MM.1S (cell line): ENCODE measurements around the gene GFM2.

Experiments
- DNase-seq: peaks from one replicate; pipeline ENCODE4 v3.0.0-alpha.2; 2015
- H2AFZ ChIP-seq: fragments of 300-600 bp; sonication (generic); 2 replicates; pipeline ENCODE4 v1.6.0; 2016; ENCODE audit warnings: antibody characterized with exemption, low read length
- H3F3A ChIP-seq: fragments of 300-600 bp; sonication (generic); 2 replicates; pipeline ENCODE4 v1.6.1; 2016; ENCODE audit warnings: mild to moderate bottlenecking, antibody characterized with exemption, low read length, moderate library complexity, mixed read lengths; ENCODE audit not compliant: insufficient read depth
- H3K27ac ChIP-seq: fragments of 300-600 bp; sonication (generic); 2 replicates; pipeline ENCODE4 v1.5.1; 2016; ENCODE audit warnings: mild to moderate bottlenecking, low read length
- H3K27me3 ChIP-seq: fragments of 300-600 bp; sonication (generic); replicated peaks from 2 replicates; pipeline ENCODE4 v1.6.0; 2016; ENCODE audit warnings: low read length; ENCODE audit not compliant: insufficient read depth
- H3K36me3 ChIP-seq: fragments of 300-600 bp; sonication (generic); replicated peaks from 2 replicates; pipeline ENCODE4 v1.6.1; 2016; ENCODE audit warnings: mild to moderate bottlenecking, low read length, mixed read lengths; ENCODE audit not compliant: insufficient read depth
- H3K4me1 ChIP-seq: fragments of 300-600 bp; sonication (generic); 2 replicates; pipeline ENCODE4 v1.6.1; 2016; ENCODE audit warnings: low read length, mixed read lengths
- H3K4me2 ChIP-seq: fragments of 300-600 bp; sonication (generic); 2 replicates; pipeline ENCODE4 v1.6.0; 2016; ENCODE audit warnings: low read depth, low read length
- H3K4me3 ChIP-seq: fragments of 300-600 bp; sonication (generic); 2 replicates; pipeline ENCODE4 v1.5.1; 2016; ENCODE audit warnings: low read length, mixed read lengths
- H3K79me2 ChIP-seq: fragments of 300-600 bp; sonication (generic); 2 replicates; pipeline ENCODE4 v1.6.1; 2016; ENCODE audit warnings: mixed run types, low read length, mixed read lengths
- H3K9ac ChIP-seq: fragments of 300-600 bp; sonication (generic); 2 replicates; pipeline ENCODE4 v1.6.1; 2016; ENCODE audit warnings: low read length, mixed read lengths
- H3K9me2 ChIP-seq: fragments of 300-600 bp; sonication (generic); replicated peaks from 2 replicates; pipeline ENCODE4 v1.6.1; 2016; ENCODE audit warnings: mild to moderate bottlenecking, low read length, mixed read lengths; ENCODE audit not compliant: insufficient read depth
- H3K9me3 ChIP-seq: fragments of 300-600 bp; sonication (generic); replicated peaks from 2 replicates; pipeline ENCODE4 v1.6.1; 2016; ENCODE audit warnings: mild to moderate bottlenecking, low read length, mixed read lengths; ENCODE audit not compliant: insufficient read depth
- H4K20me1 ChIP-seq: fragments of 300-600 bp; sonication (generic); 2 replicates; pipeline ENCODE4 v1.6.1; 2016; ENCODE audit warnings: mild to moderate bottlenecking, low read length, moderate library complexity, mixed read lengths; ENCODE audit not compliant: insufficient read depth
- EZH2 ChIP-seq: fragments of 300-600 bp; sonication (generic); optimal IDR thresholded peaks from 2 replicates; pipeline ENCODE3; 2017; ENCODE audit warnings: low read depth, mild to moderate bottlenecking, antibody characterized with exemption, low read length, mixed read lengths
- EZH2phosphoT487 ChIP-seq: fragments of 300-600 bp; sonication (generic); IDR thresholded peaks from 2 replicates; pipeline ENCODE4 v1.6.1; 2018; ENCODE audit warnings: antibody characterized with exemption, low read length
- TF ChIP-seq, protein P1 (sequence below): fragments of 300-600 bp; sonication (generic); IDR thresholded peaks from 2 replicates; pipeline ENCODE4 v1.5.1; 2016; ENCODE audit warnings: antibody characterized with exemption, low read length, mixed read lengths

Gene GFM2

DNA sequence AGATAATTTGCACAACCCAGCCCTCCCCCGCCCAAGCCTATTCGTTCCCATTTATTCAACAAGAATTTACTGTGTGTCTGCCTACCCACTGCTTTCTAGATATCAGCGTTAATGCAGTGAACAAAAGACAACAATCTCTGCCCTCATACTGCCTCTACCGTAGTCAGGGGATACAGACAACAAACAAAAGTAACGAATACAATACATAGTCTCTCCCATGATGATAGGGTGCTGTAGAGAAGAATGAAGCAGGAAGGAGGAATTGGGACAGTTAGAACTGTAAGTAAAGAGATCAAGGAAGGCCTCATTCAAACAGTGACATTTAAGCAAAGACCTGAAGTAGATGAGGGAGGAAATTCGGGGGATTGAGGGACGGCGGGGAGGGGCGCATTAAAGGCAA lies 1.7 kb downstream of the GFM2 start:
- DNase-seq: no peak
- H3K36me3 ChIP-seq: no peaks in the 10 kb centered on the region; the same call in 1 of the 2 replicates

DNA sequence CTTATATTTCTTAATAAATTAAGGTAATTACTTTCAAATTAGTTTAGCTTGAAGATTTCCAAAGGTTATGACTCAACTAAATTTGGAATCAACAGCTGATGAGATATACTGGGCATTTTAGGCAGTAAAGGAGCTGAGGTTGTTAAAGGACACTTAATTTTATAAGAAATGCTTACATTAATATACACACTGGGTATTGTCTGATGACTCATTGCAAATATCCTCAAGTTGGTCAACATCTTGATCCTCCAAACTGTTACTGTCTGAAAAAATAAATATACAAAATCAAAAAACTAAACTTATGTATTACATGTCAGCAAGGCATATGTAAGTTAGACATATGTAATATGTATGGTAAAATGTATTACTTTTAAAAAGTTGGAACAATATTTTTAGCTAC lies 3.4 kb downstream of the GFM2 start:
- Histone ChIP-seq H2AFZ (no peak overlapping the region), H3F3A (peaks cover 14% of the 10 kb centered on the region; the same call in 1 of the 2 replicates), H3K4me2 (no peak overlapping the region), H3K9me3 (no peaks in the 10 kb centered on the region), H3K79me2 (peaks cover 63% of the 10 kb centered on the region), H3K36me3 (peaks cover 5% of the 10 kb centered on the region; the same call in 1 of the 2 replicates), H4K20me1 (no peaks in the 10 kb centered on the region), H3K27ac (no peak overlapping the region), H3K9ac (no peak overlapping the region), H3K4me3 (no peak overlapping the region), H3K9me2 (no peaks in the 10 kb centered on the region), H3K4me1 (peaks cover 28% of the 10 kb centered on the region), H3K27me3 (no peaks in the 10 kb centered on the region)
- TF ChIP-seq EZH2: no peak
- TF ChIP-seq, protein P1, sequence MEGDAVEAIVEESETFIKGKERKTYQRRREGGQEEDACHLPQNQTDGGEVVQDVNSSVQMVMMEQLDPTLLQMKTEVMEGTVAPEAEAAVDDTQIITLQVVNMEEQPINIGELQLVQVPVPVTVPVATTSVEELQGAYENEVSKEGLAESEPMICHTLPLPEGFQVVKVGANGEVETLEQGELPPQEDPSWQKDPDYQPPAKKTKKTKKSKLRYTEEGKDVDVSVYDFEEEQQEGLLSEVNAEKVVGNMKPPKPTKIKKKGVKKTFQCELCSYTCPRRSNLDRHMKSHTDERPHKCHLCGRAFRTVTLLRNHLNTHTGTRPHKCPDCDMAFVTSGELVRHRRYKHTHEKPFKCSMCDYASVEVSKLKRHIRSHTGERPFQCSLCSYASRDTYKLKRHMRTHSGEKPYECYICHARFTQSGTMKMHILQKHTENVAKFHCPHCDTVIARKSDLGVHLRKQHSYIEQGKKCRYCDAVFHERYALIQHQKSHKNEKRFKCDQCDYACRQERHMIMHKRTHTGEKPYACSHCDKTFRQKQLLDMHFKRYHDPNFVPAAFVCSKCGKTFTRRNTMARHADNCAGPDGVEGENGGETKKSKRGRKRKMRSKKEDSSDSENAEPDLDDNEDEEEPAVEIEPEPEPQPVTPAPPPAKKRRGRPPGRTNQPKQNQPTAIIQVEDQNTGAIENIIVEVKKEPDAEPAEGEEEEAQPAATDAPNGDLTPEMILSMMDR: no peak
- TF ChIP-seq EZH2phosphoT487: no peak
- no peak for DNase-seq

More for the DNA sequence above, 1.7 kb downstream of the GFM2 start:
- no peaks in the 10 kb centered on the region for H3K27me3 ChIP-seq
- H3K9ac ChIP-seq: no peak overlapping the region; the same call in 1 of the 2 replicates
- no peak overlapping the region for H3K27ac ChIP-seq
- peaks cover 28% of the 10 kb centered on the region for H3K4me1 ChIP-seq
- no peak overlapping the region for H2AFZ ChIP-seq
- TF ChIP-seq EZH2 (no peak), EZH2phosphoT487 (no peak)
- TF ChIP-seq, protein P1: no peak
- H4K20me1 ChIP-seq: no peaks in the 10 kb centered on the region
- no peak overlapping the region for H3K4me3 ChIP-seq
- peaks cover 65% of the 10 kb centered on the region for H3K79me2 ChIP-seq
- peak overlapping the region; percentile 79; the same call in 1 of the 2 replicates for H3K4me2 ChIP-seq
- no peaks in the 10 kb centered on the region for H3K9me3 ChIP-seq
- no peaks in the 10 kb centered on the region for H3K9me2 ChIP-seq
- H3F3A ChIP-seq: peaks cover 14% of the 10 kb centered on the region; the same call in 1 of the 2 replicates

DNA sequence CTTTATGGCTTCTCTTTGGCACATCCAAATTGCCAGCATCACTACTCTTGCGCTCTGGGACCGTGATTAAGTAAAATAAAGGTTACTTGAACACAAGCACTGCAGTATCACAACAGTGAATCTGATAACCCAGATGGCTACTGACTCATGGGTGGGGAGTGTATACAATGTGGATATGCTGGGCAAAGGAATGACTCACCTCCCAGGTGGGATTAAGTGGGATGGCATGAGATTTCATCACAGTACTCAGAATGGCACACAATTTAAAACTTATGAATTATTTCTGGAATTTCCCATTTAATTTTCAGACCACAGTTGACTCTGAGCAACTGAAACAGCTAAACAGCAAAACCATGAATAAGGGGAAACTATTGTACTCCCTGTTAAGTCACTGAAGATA lies 4.3 kb downstream of the GFM2 start:
- Histone ChIP-seq H3F3A (peaks cover 14% of the 10 kb centered on the region; the same call in 1 of the 2 replicates), H3K9me2 (no peaks in the 10 kb centered on the region), H2AFZ (no peak overlapping the region), H3K79me2 (peaks cover 54% of the 10 kb centered on the region), H3K4me1 (peaks cover 21% of the 10 kb centered on the region), H3K9ac (no peak overlapping the region), H3K4me2 (no peak overlapping the region), H3K27ac (no peak overlapping the region), H3K4me3 (no peak overlapping the region), H3K27me3 (no peaks in the 10 kb centered on the region), H3K36me3 (peaks cover 9% of the 10 kb centered on the region; the same call in 1 of the 2 replicates), H3K9me3 (no peaks in the 10 kb centered on the region), H4K20me1 (no peaks in the 10 kb centered on the region)
- TF ChIP-seq, protein P1: no peak
- TF ChIP-seq EZH2phosphoT487 (no peak), EZH2 (no peak)
- no peak for DNase-seq
